Fibroblast of skin of right biceps (primary cell): ENCODE measurements around the gene ACSM6.
A peak's percentile ranks its signal among the peaks of the same experiment; 100 is the strongest.
"Not testable (repeated sequence)": the region's sequence is repeated elsewhere in the genome, so short reads cannot be mapped to it uniquely, and the experiment has no call there.

Source experiments
- DNase-seq: peaks from one replicate; pipeline ENCODE4 v3.0.0-alpha.2; 2013

Gene ACSM6, protein sequence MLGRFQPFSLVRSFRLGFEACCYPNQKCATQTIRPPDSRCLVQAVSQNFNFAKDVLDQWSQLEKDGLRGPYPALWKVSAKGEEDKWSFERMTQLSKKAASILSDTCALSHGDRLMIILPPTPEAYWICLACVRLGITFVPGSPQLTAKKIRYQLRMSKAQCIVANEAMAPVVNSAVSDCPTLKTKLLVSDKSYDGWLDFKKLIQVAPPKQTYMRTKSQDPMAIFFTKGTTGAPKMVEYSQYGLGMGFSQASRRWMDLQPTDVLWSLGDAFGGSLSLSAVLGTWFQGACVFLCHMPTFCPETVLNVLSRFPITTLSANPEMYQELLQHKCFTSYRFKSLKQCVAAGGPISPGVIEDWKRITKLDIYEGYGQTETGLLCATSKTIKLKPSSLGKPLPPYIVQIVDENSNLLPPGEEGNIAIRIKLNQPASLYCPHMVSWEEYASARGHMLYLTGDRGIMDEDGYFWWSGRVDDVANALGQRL

DNA sequence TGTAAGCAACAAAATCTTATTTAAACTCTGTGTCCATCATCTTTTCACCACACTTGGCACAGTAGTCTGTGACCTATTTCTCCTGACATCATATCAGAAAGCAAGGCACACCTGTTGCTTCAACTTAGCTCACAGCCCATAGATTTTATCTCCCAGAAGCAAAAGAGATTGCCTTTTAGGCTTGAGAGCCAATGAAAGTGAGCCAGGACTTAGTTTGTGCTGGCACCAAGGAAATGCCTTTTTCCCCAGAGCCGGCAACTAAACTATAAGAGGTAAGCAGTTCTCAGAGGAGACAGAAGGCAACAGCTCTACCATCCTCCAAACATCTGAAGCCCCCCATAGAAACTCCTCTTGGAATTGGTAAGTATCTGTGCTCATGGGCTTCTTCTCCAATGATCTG, at the start of gene ACSM6:
TSS of gene ACSM6 (plus strand) at position 295 of the 400 bp plus-strand sequence. CDS start 248 bp downstream, outside the sequence.
- no peak for DNase-seq

DNA sequence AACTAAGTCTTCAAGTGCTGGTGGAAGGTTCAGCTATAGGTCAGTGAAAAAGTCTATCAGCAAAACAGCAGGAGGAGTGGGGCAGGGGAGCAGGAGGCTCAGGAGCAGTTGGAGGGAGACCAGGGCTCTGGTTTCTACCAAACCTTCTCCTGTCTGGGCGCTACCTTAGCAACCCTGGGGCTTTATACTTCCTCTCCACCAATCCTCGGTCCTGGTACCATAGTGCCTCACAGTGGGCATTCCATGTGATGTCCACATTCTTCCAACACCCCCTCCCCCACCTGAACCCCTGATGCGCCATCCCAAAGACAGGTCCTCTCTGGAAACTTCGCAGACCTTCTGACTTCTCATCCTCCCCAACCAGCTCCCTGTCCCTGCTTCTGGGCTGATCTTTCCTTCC, 25.3 kb upstream of the ACSM6 start:
- DNase-seq, result no peak

DNA sequence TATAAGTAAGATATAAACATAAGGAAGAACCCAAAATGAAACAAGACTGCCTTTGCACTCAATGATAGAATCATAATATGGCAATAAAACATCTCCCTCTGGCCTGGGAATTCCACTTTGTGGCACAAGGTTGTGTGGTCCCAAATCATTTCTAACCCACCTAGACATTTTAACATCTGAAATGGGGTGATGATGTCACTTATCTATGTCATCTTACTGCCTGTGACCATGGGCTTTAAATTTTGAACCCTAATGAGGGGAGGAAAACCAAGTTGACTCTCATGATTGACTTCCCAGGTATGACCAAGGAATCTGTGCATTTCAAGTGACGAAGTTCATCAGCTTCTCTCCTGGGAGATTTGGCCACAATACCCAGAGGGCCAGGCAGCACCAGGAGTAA, 24.5 kb upstream of the ACSM6 start:
- no peak for DNase-seq

DNA sequence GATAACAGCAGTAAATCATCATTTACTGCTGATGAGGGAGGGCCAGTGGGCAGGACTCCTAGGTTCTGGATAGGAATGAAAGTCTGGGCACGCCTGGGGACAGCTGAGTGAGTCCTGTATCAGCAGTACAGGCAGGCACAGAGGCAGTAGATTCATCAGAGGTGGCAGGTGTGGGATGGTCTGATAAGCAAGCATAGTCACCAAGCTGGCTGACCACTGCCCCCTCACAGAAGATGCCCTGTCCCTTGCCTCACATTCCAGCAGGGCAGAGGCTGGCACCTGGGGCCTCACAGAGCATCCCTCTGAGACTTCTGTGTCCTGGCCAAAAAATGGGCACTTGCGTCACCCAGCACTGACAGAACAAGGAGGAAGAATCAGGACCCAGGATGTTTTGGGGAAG, 23.2 kb upstream of the ACSM6 start:
- no peak for DNase-seq

DNA sequence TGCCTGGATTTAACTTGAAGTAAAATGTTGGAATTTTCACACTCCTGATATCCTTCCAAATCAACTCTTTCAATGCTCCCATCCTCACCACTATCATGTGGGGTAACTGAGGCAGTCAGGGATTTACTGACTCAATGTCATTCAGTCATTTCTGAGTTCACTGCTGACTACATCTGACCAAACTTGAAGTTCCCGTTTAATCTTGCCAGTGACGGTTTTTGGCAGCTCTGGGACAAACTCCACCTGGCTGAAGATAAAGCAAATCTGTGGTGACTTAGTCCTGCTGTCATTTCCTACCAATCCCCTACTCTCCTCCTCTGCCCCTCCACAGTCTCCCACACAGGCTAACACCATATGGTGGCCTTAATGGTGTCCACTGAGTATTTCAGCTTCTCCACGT, 22.7 kb upstream of the ACSM6 start:
- no peak for DNase-seq

DNA sequence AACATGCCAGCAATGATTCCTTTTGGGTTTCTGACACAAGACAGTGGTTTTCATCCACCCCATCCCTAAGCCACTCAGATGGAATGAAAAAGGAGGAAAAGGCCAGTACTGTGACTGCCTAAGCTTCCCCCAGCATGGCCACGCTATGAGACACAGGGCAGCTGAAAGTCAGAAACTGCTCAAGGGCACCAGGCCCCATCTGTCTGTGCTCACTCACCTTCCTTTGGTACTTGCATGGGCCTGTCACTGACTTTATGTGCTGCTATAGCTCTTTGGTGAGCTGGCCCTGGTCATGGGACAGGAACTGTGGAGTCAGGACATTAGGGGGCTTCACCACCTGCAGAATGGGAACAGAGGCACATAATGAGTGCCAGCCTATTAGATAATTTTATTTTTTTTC, 21.2 kb upstream of the ACSM6 start:
- DNase-seq, result no peak

DNA sequence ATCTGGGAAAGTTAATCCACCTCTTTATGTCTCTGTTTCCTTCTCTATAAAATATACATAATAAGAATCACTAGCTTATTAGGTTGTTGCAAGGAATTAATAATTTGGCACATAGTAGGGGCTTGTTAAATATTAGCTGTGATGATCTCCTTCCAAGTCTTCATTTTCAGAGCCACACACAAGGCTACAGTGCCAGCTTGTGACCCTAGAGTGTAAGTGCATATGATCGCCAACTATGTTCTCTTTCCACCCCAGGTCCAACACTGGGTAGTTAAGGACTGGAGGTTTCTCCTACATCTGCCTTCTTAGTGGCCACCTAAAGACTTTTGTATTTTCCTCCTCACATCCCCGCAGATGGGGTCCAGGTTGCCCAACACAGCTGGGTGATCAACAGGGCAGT, 17.9 kb upstream of the ACSM6 start:
- DNase-seq, result no peak

DNA sequence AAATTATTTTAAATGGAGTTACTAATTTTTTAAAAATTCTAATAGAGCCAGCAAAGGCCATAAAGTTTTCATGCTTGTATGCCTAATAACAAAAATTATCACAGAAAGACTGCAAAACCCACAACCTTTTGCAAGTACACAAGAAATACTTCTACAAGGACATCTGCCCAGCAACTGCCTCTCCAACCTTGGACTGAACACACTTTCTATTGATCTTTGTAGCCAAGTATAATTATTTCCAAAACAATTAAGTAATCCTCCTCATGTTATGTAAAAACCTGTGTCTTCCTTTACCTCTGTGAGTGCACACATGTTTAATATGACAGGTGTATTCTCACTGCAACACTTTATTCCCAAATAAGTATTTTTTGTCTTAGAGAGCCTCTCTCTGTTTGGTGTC, 16.6 kb upstream of the ACSM6 start:
- no peak for DNase-seq

DNA sequence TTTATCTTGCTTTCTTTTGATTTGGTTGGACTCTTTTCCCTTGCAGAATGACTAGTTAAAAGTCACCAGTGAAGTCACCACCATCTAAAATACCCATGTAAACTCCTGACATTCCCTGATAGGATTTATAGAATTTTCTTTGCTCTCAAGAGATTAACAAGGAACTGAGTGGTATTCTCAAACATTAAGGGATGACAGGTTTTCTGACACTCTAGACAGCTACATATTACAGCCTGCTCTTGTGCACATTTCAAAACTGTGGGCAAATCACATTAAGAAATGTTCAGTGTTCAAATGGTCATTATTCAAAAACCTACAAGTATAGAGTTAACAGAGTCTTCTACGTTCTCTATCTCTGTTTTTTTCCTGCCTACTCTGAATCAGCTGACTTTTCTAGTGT, 15.8 kb upstream of the ACSM6 start:
- DNase-seq, result no peak

DNA sequence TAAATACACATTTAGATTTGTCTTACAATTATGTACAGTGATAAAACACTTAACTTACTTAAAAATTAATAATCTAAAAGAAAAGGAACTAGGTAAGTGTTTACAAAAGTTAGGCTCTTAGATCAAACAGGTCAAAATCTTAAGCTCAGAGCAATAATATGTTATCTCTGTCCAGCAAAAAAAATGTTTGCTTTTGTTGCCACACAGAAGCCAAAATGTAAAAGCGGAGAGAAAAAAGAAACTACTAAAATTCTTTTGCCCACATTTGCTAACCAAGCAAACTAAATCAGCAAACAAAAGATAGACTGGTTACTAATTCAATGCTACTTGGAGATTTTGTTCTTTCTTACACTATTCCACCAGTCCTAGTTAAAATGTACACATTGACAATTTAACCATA, 15.2 kb upstream of the ACSM6 start:
- no peak for DNase-seq

DNA sequence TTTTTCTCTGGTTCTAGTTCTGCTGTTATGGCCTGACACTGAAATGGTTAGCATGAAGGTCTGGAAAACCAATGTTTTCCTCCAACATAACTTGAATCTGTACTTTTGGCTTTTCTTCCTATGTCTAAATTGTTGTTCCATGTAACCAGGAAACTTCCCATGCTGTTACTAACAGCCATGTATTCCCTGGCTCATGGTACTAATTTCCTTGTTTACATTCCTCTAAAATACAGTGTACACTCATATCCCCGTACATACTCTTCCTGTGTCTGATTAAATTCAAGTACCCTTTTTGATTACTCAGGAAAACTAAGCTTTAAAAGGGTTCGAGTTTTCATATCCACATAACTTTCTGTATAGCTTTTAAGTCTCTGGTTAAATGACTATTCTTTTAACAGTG, 12.3 kb upstream of the ACSM6 start:
- DNase-seq, result peak; percentile 31

DNA sequence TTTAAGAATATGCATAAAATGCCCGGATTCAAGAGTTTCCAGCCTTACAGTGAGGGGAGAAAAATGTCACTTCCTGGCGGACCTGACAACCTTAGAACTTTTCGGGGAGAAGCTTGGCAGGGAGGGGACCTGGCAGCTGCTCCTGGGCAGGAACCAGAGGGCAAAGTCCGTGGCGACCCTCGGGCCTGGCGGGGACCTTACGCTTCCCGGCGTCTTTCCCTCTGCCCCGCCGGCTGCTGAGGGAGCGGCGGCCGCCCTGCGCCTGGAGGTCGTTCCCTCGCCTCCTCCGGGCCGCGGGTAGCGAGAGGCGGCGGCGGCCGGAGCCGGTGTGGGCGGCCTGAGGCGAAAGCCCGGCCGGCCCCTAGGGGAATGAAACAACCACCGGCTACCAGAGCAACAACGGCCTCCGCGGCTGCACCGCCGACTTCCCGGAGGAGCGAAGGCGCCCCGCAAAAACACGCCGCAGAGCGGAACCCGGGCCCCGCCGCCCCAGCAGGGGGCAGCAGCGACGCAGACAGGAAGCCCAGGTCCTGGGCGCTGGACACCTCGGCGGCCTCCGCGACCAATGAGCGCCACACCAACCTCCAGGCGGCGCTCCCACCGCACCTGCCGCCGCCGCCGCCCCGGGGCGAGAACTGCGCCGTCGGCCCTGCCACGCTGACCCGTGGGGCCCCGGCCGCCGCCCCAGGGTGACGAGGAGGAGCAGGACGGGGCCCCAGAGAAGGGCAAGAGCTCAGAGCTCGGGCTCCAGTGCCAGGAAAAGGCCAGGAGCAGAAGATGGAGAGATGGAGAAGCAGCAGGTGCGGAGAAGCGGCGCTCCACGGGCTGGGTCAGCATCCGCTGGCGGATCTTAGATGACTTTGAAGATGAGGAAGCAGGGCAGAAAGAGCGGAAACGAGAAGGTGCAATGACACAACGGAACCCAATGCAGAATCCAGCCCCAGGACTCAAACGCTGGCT, 10.5 kb upstream of the ACSM6 start:
- DNase-seq, result peak; percentile 80

DNA sequence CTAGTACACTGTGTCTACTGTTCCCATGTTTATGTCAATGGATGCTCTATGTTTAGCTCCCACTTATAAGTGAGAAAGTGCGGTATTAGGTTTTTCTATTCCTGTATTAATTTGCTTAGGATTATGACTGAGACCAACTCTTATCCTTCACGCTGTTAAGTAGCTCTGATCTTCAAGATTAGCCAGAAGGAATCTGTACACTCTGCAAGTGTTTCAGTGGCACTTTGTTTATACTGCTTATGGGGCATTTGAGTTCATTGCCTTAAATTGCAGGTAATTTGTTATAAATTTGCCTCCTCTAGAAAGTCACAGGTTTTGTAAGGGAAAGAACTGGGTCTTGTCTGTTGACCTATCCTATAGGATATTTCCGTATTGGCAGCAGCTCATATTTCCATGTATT, 6.4 kb upstream of the ACSM6 start:
- no peak for DNase-seq

DNA sequence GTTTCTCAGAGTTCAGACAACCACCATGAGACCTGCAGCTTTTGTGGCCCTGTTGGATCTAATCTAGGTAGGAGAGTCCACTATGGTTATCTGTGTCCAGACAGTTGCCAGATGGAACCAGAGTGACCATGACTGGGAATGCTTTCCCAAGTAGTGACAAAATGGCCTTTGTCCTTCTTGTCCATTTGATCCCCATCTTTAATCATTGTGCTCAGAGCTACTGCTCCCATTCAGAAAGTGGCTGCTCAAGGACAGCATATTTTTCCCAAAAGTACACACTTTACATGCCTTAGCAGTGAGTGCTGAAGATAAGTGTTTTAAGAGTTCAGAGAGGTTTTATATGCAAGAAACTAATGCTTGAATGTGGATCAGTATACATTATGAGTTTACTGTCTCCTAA, 5.4 kb upstream of the ACSM6 start:
- no peak for DNase-seq

DNA sequence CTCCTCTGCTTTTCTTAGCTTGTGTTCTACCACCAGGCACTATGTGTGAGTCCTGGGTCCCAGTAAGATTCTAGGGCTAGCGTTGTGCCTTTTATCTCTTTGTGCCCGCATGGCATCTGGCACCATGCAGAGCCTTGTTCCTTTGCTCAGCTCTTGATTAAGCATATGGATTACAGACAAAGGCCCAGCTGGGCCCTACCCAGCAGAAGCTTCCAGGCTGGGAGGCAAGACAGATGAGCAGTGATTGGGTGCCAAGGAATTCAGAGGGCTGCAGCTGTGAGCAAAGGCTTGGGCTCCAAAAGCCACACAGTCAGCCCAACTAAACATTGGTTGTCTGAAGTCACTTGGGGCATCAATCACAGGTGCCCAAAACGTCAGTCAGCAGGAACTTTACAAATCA, 2.0 kb downstream of the ACSM6 start:
- DNase-seq, result no peak

DNA sequence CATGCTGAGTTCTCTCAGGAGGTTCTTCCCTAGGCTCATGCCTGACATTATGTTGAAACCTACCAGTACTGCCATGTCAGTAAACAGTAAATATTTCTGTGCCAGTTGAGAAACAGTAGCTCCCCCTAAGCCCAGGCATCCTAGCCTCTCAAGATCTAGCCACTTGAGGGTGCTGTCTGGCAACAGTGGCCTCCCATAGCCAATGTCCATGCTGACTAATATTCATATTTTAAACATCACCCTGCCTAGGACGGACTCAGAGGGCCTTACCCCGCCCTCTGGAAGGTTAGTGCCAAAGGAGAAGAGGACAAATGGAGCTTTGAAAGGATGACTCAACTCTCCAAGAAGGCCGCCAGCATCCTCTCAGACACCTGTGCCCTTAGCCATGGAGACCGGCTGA, 7.7 kb downstream of the ACSM6 start:
- peak; percentile 21 for DNase-seq

DNA sequence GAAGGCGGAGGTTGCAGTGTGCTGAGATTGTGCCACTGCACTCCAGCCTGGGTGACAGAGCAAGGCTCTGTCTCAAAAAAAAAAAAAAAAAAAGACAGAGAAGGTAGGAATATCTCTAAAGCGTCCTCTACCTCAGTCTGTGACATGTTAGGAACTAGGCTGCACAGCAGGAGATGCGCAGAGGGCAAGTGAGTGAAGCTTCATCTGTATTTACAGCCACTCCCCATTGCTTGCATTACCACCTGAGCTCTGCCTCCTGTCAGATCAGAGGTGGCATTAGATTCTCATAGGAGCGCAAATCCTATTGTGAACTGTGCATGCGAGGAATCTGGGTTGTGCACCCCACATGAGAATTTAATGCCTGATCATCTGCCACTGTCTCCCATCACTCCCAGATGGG, 8.8 kb downstream of the ACSM6 start:
- DNase-seq, result not testable (repeated sequence)

DNA sequence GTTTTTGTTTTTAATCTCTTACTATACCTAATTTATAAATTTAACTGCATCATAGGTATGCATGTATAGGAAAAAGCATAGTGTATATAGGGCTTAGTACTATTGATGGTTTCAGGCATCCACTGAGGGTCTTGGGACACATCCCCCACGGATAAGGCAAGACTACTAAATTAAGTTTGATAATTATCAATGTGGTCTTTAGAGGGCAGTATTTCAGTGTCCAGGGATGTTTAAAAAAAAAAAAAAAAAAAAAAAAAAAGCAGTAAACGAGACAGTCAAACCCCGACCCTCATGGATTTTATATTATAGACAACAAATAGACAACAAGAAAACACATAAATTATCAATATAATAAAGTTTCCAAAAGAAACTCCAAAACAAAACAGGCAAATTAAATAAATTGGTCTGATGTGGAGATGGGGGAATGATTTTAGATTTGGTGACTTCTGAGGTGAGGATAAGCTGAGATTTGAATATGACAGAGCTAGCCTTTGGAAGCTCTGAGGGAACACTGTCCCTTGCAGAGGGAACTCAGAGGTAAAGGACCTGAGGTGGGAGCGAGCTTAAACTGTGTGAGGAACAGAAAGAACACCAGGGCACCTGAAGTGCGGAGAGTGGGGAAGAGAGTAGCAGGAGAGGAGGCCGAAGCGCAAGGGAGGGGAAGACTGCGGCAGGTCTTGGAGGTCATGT, 14.8 kb downstream of the ACSM6 start:
- DNase-seq, result no peak

DNA sequence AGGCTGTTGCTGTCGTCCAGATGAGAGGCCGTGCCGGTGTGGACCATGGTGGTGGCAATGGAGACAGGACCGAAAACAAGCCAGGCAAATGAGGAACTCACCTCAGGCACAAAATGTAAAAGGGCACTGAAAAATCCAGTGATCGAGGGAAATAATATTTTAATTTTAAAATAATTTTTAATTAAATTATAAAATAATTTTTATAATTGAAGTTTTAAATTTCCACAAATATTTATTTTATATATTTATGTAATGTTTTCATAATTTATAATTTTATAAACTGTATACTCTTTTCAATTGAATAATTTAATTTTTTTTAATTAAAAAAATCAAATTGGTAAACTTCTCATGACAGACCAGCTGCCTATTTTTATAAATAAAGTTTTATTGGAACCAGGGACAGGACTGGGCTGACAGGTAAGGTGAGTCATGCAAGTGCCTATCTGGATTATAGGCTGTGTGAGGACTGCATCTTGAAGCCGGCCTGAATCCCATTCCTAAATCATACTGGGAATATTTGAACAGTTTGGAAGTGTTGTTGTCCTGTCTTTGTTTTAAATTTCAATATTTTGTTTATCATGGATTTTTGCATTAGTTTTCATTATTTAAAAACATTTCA, 15.6 kb downstream of the ACSM6 start:
- DNase-seq, result no peak

DNA sequence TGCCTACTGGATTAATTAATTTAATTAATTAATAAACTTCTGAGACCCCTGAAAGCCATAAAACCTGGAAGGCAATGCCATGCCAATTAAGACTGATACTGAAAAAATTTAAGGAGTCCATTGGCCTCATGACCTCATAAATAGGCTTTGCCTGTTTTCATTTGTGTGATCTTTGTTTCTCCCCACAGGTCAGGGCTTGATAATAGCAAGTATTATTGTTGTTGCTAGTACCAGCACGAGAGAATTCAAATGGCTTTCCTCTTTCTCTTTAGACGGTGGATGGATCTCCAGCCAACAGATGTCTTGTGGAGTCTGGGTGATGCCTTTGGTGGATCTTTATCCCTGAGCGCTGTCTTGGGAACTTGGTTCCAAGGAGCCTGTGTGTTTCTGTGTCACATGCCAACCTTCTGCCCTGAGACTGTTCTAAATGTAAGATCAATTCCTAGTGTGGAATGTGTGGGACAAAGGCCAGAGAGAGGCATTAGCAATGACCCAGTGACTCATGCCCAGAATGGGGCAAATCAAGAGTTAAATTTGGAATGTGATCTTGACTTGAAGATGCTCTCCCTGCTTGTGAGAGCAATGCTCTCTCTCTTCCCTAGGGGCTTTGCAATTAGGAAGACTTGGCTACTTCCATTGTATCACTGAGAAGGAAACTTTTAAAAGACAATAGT, 17.7 kb downstream of the ACSM6 start:
- peak; percentile 52 for DNase-seq

DNA sequence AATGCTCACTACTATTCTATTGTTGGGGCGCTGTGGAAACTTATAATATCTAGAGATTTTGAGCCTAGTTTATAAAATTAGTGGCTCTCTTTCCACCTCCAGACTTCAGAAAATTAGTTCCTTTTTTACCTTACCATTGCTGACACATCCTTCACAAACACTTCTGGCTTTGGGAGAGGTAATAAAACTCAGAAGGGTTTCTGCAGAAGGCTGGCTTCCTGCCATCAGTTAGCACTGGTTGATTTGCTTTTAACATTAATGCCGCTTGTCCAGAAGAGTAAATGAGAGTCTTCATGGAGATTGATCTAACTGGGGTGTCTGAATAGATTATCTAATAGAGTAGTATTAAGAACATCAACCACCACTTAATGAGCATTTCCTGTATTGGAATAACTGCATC, 20.3 kb downstream of the ACSM6 start:
- DNase-seq, result no peak

DNA sequence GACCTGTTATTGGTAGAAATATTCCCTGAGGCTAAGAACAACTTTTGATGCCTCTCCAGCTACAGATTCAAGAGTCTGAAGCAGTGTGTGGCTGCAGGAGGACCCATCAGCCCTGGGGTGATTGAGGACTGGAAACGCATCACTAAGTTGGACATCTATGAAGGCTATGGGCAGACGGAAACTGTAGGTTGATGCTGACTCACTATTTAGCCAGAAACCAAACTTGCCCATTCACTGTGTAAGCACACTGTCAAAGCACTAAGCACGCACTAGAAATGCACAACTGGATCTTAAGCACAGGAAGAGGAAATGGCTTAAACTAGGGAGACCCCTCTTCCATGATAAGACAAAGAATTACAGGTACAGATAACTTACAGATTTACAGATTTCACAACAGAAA, 20.8 kb downstream of the ACSM6 start:
- peak; percentile 47 for DNase-seq
